NCI-H524 (cell line): ENCODE data around the gene KRT17.
A peak's percentile ranks its signal among the peaks of the same experiment; 100 is the strongest.
"Not testable (repeated sequence)": the region's sequence is repeated elsewhere in the genome, so short reads cannot be mapped to it uniquely, and the experiment has no call there.

Experiments used
- DNase-seq, 2 experiments: peaks; one replicate each; lab custom pipeline; 2025; lab: John Stamatoyannopoulos, UW

The KRT17 gene

GRCh38 chr17:41593306-41593981 lies 30.9 kb downstream of the KRT17 start:
- DNase-seq: no peak

- no peak for DNase-seq
Measured at GRCh38 chr17:41592601-41593305, 31.6 kb downstream of the KRT17 start.

DNA sequence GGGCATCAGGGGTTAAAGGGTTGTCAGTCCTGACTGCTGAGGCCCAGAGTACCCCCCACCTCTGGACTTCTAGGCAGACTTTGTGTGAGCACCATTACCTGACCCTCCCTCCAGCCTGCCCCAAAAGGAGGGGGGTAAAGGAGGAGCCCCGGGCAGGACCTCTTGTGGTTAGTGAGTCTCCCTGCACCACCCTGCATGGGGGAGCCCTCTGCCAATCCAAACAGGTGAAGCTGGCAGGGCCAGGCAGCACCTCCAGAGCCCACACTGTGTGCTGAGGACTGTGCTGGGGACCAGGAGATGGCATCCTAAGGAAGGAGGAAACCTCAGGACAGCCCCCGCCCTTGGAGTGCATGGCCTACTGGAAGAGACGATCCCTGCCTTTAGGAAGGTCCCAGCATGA lies 35.1 kb downstream of the KRT17 start:
- DNase-seq: no peak

DNA sequence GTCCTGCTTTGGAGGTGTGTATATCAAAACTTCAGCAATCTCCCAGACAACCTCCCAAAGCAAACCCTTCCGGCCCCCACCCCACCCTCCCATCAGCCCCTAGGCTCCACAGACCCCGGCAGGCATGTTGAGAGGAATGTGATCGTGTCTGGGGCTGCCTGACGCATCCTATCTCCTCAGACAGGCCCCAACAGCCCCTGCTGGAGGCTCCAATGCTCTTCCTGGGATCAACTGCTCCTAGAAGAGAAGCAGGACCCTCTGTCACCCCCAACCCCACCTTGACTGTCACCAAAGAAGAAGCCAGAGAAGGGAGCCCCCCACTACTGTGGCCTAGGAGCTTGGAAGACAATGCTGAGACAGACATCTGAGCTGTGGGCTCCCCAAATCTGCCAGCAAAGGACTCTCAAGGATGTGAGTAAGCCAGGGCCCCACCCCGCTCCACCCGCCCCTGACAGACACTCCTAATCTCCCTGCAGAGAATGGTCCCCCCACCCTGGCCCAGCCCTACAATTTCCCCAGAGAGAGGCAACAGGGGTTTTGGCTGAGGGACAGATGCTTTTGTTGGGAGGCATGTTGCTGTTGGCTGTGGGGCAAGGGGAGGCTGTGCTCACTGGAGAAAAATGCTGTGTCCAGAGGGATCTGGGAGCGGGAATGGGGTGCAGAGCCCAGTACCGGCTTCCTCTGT lies 36.1 kb downstream of the KRT17 start:
- DNase-seq: no peak

- DNase-seq: no peak
Measured at GRCh38 chr17:41586863-41587495, 37.4 kb downstream of the KRT17 start, which contains the start of gene KRT14. Gene KRT14 (minus strand): TSS chr17:41586895. CDS start chr17:41586834, 61 bp downstream.

- no peak for DNase-seq
Measured at GRCh38 chr17:41585301-41586056, 38.9 kb downstream of the KRT17 start.

DNA sequence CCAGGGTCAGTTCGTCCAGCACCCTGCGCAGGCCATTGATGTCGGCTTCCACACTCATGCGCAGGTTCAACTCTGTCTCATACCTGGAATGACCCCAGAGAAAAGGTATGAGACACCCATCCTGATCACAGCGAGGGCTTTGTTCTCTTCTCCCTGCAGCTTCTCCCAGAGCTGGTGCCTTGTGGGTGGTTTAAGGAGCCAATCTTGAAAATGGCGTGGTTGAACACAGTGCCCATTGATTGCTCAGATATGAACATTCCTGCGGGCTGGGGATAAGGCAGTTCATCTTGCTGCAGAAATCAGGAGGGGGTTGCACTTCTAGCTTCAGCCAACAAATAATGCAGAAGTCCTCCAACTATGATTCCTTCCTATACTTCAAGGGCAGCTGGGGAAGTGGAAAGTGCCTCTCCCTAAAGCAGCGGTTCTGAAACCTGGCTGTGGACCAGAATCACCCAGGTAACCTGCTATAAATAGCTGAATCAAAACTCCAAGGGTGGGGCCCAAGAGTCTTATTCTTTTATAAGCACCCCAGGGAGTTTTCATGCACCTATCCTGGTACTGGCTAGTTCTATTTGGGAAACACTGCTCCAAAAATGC lies 39.9 kb downstream of the KRT17 start:
- DNase-seq: not testable (repeated sequence)

GRCh38 chr17:41583137-41584127 lies 40.9 kb downstream of the KRT17 start:
- DNase-seq: no peak

DNA sequence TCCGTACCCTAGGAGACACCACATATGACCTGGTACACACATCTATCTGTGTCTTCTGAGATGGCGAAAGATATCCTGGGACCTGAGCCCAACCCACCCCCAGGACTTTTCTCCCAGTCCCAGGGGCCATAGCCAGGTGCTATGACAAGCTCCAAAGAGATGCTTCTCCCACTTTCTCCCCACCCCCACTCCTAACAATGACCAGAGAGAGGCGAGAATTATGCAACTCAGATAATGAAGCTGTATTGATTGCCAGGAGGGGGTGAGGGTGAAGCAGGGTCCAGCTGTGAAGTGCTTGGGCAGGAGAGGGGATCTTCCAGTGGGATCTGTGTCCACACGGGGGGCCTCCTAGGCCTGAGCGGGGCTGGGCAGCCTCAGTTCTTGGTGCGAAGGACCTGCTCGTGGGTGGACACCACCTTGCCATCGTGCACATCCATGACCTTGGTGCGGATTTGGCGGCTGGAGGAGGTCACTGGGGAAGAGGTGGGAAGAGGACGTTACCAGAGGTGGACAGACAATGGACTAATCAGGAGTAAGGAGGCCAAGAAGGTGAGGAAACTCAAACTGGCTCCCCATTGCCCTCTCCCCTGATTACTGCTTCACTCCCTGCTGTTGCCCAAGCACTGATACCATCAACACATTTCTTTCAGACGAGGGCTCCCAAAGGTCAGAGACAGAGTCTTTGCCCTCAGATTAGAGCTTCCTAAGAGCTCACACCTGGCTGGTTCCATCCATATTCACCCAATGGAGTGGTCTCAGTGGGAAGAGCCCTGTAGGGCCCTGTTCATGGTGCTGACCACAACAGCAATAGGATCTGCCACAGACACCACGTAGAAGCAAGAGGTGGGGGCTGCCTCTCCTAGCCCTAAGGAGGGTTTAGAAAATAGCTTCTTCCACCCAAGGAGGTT lies 42.1 kb downstream of the KRT17 start:
- DNase-seq: not testable (repeated sequence)

GRCh38 chr17:41581366-41582060 lies 42.9 kb downstream of the KRT17 start:
- no peak for DNase-seq

GRCh38 chr17:41580687-41581365 lies 43.5 kb downstream of the KRT17 start:
- DNase-seq: no peak

DNA sequence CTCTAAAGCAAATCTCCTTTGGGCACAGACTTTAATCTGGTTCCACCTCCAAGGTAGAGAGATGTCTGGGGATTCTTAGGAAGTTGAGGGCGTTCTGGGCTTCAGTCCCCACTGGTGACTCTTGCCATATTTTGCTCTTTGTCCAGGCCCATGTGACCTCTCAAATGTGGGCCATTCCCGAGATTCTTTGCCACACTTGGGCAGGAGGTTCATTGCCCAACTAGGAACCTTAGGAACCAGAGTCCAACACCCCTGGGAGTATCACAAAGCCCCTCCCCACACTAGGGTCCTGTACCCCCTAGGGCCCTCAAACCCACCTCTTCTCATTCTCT lies 44.2 kb downstream of the KRT17 start:
- DNase-seq: no peak

DNA sequence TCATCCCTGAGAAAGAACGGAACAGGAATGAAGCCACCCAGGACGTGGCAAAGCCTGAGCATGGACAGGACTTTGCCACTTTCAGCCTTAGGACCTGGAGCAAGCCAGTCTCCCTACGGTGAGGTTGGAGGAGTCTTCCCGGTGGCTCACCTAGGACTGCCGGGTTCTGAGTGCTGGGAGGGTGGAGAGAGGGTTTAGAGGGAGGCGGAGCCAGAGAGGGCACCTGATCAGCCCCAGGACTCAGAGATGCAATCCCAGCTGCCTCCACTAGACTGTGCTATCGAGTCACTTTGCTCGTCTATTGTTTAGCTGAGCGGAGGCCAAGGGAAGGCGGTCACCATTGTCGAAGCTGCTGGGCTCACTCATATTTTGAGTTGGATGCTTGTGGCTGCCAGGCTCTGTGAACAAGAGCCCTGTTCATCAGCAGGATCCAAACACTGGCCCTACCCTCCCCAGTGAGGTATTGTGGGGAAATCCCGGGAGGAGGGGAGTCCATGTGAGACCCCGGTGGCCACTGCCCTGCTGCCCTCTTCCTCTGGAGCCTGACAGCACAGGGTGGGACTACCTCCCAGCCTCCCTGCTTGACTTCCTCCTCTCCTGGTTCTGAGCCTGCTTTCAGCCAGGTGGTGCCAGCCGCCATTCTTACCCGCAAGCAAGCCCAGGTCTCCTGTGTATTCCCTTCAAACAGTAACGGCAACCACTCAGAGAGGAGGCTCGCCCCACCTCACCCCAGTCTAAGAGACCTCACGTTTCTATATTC lies 44.7 kb downstream of the KRT17 start:
- DNase-seq: peak; percentile 48 to 58

- DNase-seq: no peak
Measured at GRCh38 chr17:41578971-41579370, 45.4 kb downstream of the KRT17 start.

GRCh38 chr17:41578538-41578937 lies 45.8 kb downstream of the KRT17 start:
- no peak for DNase-seq

DNA sequence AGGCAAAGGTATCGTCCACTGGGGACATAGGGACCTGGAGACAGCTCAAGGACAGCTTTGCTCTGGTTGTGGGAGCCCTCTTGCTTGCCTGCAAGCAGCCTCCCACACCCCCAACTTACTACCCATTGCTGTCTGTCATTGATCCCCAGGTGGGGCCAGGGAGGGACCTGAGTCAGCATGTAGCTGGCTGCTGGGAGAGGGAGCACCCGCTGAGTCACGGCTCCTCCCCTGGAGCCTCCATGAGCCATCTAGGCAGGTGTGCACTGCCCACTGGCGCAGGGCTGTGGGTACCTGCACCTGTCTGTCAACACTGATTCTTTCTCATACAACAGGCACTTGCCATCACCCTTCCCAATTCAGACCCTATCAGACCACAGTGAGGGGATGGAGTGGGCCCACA lies 47.6 kb downstream of the KRT17 start:
- not testable (repeated sequence) for DNase-seq

GRCh38 chr17:41575336-41575735 lies 49.0 kb downstream of the KRT17 start:
- DNase-seq: no peak
